HepG2 (cell line): ENCODE measurements around the gene ADAMTS13. TPM values are rescaled to one million over a fixed set of nuclear protein-coding genes. Genes with fewer than 3 reads are reported as not detected.

Experiments used
- ARHGAP35 ChIP-seq: sonication (generic); formaldehyde crosslinking; IDR thresholded peaks from 2 replicates; pipeline ENCODE4 v1.9.0; 2022; ENCODE audit warnings: mild to moderate bottlenecking, inconsistent platforms, moderate library complexity, missing genetic modification reagents, borderline replicate concordance
- CENPT ChIP-seq: sonication (generic); formaldehyde crosslinking; IDR thresholded peaks from 2 replicates; pipeline ENCODE4 v1.8.0; 2022; ENCODE audit warnings: low read depth, mild to moderate bottlenecking, moderate library complexity, missing genetic modification reagents
- CSRNP2 ChIP-seq: sonication (generic); formaldehyde crosslinking; conservative IDR thresholded peaks from 2 replicates; pipeline ENCODE4 v1.8.0; 2022; ENCODE audit warnings: low read depth, missing genetic modification reagents
- DPF2 ChIP-seq: sonication (generic); formaldehyde crosslinking; IDR thresholded peaks from 2 replicates; pipeline ENCODE4 v1.4.0; 2020; ENCODE audit warnings: mild to moderate bottlenecking, low read depth, missing genetic modification reagents, borderline replicate concordance
- EEA1 ChIP-seq: sonication (generic); formaldehyde crosslinking; IDR thresholded peaks from 2 replicates; pipeline ENCODE4 v1.5.1; 2020; ENCODE audit warnings: mild to moderate bottlenecking, missing genetic modification reagents, borderline replicate concordance
- HIVEP1 ChIP-seq: sonication (generic); formaldehyde crosslinking; IDR thresholded peaks from 2 replicates; pipeline ENCODE4 v1.4.0; 2020; ENCODE audit warnings: mild to moderate bottlenecking, missing genetic modification reagents
- HNF4A ChIP-seq: sonication (generic); formaldehyde crosslinking; IDR thresholded peaks from 2 replicates; pipeline ENCODE4 v1.4.0; 2020; ENCODE audit warnings: missing genetic modification reagents
- JUNB ChIP-seq: sonication (generic); formaldehyde crosslinking; IDR thresholded peaks from 2 replicates; pipeline ENCODE4 v1.8.0; 2022; ENCODE audit warnings: missing genetic modification reagents, mild to moderate bottlenecking, borderline replicate concordance
- KDM2A ChIP-seq: sonication (generic); formaldehyde crosslinking; IDR thresholded peaks from 2 replicates; pipeline ENCODE4 v1.4.0; 2020; ENCODE audit warnings: low read depth, missing genetic modification reagents, borderline replicate concordance
- KDM5A ChIP-seq: fragments of 200-600 bp; sonication (generic); IDR thresholded peaks from 2 replicates; pipeline ENCODE4 v1.7.0; 2018; ENCODE audit warnings: antibody characterized with exemption, mild to moderate bottlenecking, low read length, borderline replicate concordance
- KLF6 ChIP-seq: IDR thresholded peaks from 2 replicates; pipeline ENCODE4 v1.8.0; 2016; ENCODE audit warnings: missing biosample characterization, missing genetic modification reagents
- MAZ ChIP-seq, 2 experiments: sonication (generic) in 1 of 2; formaldehyde crosslinking in 1 of 2; IDR thresholded peaks; 2 replicates each; pipeline versions ENCODE4 v1.5.0 to v1.6.1; 2012 to 2020; ENCODE audit warnings: low read depth in 2 of 2, mild to moderate bottlenecking in 2 of 2, borderline replicate concordance in 1 of 2, improper control_type of control experiment in 1 of 2, low read length in 1 of 2, missing genetic modification reagents in 1 of 2, moderate library complexity in 1 of 2
- MTA1 ChIP-seq: sonication (generic); formaldehyde crosslinking; IDR thresholded peaks from 2 replicates; pipeline ENCODE4 v1.4.0; 2020; ENCODE audit warnings: missing genetic modification reagents, mild to moderate bottlenecking, borderline replicate concordance
- NFIB ChIP-seq: sonication (generic); formaldehyde crosslinking; IDR thresholded peaks from 2 replicates; pipeline ENCODE4 v1.9.0; 2021; ENCODE audit warnings: missing genetic modification reagents, mild to moderate bottlenecking, borderline replicate concordance
- NR2F6 ChIP-seq, 2 experiments: IDR thresholded peaks; 2 replicates each; pipeline ENCODE4 v1.6.1; 2016; ENCODE audit warnings: antibody characterized with exemption in 1 of 2, mild to moderate bottlenecking in 1 of 2
- PRMT3 ChIP-seq: sonication (generic); formaldehyde crosslinking; IDR thresholded peaks from 2 replicates; pipeline ENCODE4 v1.8.1; 2022; ENCODE audit warnings: low read depth, mild to moderate bottlenecking, moderate library complexity, missing genetic modification reagents, borderline replicate concordance
- RORA ChIP-seq: sonication (generic); formaldehyde crosslinking; IDR thresholded peaks from 2 replicates; pipeline ENCODE4 v1.5.0; 2020; ENCODE audit warnings: mild to moderate bottlenecking, missing genetic modification reagents, moderate library complexity
- ZMYM4 ChIP-seq: sonication (generic); formaldehyde crosslinking; IDR thresholded peaks from 2 replicates; pipeline ENCODE4 v1.8.1; 2023; ENCODE audit warnings: mild to moderate bottlenecking, missing genetic modification reagents
- ZNF143 ChIP-seq: sonication (generic); formaldehyde crosslinking; IDR thresholded peaks from 2 replicates; pipeline ENCODE4 v1.4.0; 2020; ENCODE audit warnings: missing genetic modification reagents
- ZNF24 ChIP-seq: fragments of 450-650 bp; IDR thresholded peaks from 2 replicates; pipeline ENCODE4 v1.6.1; 2017; ENCODE audit warnings: antibody characterized with exemption, mild to moderate bottlenecking
- ZNF343 ChIP-seq: sonication (generic); formaldehyde crosslinking; IDR thresholded peaks from 2 replicates; pipeline ENCODE4 v1.4.0; 2020; ENCODE audit warnings: mild to moderate bottlenecking, missing genetic modification reagents
- ZNF484 ChIP-seq: sonication (generic); formaldehyde crosslinking; IDR thresholded peaks from 2 replicates; pipeline ENCODE4 v1.5.1; 2020; ENCODE audit warnings: mild to moderate bottlenecking, low read depth, missing genetic modification reagents, borderline replicate concordance
- ZNF546 ChIP-seq: sonication (generic); formaldehyde crosslinking; conservative IDR thresholded peaks from 2 replicates; pipeline ENCODE4 v1.8.1; 2023; ENCODE audit warnings: mild to moderate bottlenecking, missing genetic modification reagents
- ZNF547 ChIP-seq: sonication (generic); formaldehyde crosslinking; IDR thresholded peaks from 2 replicates; pipeline ENCODE4 v1.5.1; 2020; ENCODE audit warnings: mild to moderate bottlenecking, missing genetic modification reagents
- ZNF766 ChIP-seq: sonication (generic); formaldehyde crosslinking; IDR thresholded peaks from 2 replicates; pipeline ENCODE4 v1.5.0; 2020; ENCODE audit warnings: missing genetic modification reagents, borderline replicate concordance
- ZNF781 ChIP-seq: sonication (generic); formaldehyde crosslinking; IDR thresholded peaks from 2 replicates; pipeline ENCODE4 v1.5.1; 2020; ENCODE audit warnings: borderline replicate concordance, mild to moderate bottlenecking, missing genetic modification reagents; ENCODE audit errors: not compliant biosample characterization
- polyA plus RNA-seq, 8 experiments: library from polyadenylated mRNA; depleted of rRNA in 3 of 8; stranded (reverse) in 7 of 8; unstranded in 1 of 8; fragments of >200 nt; fragmentation: Illumina TruSeq in 4 of 8; extraction: Trizol in 4 of 8; gene quantifications; 2 replicates each; pipeline versions ENCODE4 v1.2.1 to v1.2.3, GENCODE V29; 2011 to 2016; ENCODE audit warnings: low read depth in 4 of 8, missing spikeins in 1 of 8, mixed read lengths in 1 of 8; ENCODE audit not compliant: insufficient read depth in 1 of 8
- total RNA-seq, 5 experiments: library from RNA; depleted of rRNA; stranded (reverse); fragments of >200 nt; fragmentation: Illumina TruSeq; extraction: Trizol; gene quantifications; 2 replicates each; pipeline ENCODE4 v1.2.3, GENCODE V29; 2016; ENCODE audit warnings: low read depth in 1 of 5
- TF ChIP-seq, protein P1 (sequence below): conservative IDR thresholded peaks from 2 replicates; pipeline ENCODE4 v1.6.1; 2018; ENCODE audit warnings: missing genetic modification reagents

The ADAMTS13 gene
- total and polyA plus RNA-seq, 2 of the 13 experiments (the other 11 are each of a cell fraction or from before 2014, with no cell fraction given), result 0.91 to 4.5 TPM

GRCh38 chr9:133375116-133375723, 46.9 kb upstream of the ADAMTS13 start (continued):
- TF ChIP-seq ZNF484 (no peak), PRMT3 (CRISPR knock-in tag) (no peak), ZMYM4 (CRISPR knock-in tag) (peak; percentile 51; the same call in 1 of the 2 replicates), MAZ (IDR thresholded peaks at IDR 0.05; ENCODE audit: borderline replicate concordance, low read depth, low read length) (no peak), MAZ (CRISPR knock-in tag; IDR thresholded peaks at IDR 0.05; ENCODE audit: low read depth) (0 out of 2 replicates have a peak, but pooled peaks have one; percentile 53), EEA1 (CRISPR knock-in tag) (no peak), MTA1 (CRISPR knock-in tag) (no peak), DPF2 (CRISPR knock-in tag) (no peak), KDM2A (CRISPR knock-in tag) (0 out of 2 replicates have a peak, but pooled peaks have one; percentile 12), CENPT (CRISPR knock-in tag) (no peak), ZNF343 (CRISPR knock-in tag) (no peak), HIVEP1 (CRISPR knock-in tag) (no peak), NFIB (no peak), KLF6 (CRISPR knock-in tag) (no peak), KDM5A (peak; percentile 74; the same call in 1 of the 2 replicates), NR2F6 (IDR thresholded peaks at IDR 0.05) (no peak), NR2F6 (CRISPR knock-in tag; IDR thresholded peaks at IDR 0.05) (0 out of 2 replicates have a peak, but pooled peaks have one; percentile 9), ARHGAP35 (no peak), JUNB (no peak), ZNF143 (CRISPR knock-in tag) (peak; percentile 23; the same call in 1 of the 2 replicates), ZNF766 (CRISPR knock-in tag) (0 out of 2 replicates have a peak, but pooled peaks have one; percentile 30), RORA (no peak), HNF4A (peak; percentile 92), CSRNP2 (CRISPR knock-in tag) (no peak), ZNF781 (CRISPR knock-in tag) (no peak), ZNF24 (no peak), ZNF546 (CRISPR knock-in tag) (no peak), ZNF547 (CRISPR knock-in tag) (no peak)
- TF ChIP-seq, protein P1, sequence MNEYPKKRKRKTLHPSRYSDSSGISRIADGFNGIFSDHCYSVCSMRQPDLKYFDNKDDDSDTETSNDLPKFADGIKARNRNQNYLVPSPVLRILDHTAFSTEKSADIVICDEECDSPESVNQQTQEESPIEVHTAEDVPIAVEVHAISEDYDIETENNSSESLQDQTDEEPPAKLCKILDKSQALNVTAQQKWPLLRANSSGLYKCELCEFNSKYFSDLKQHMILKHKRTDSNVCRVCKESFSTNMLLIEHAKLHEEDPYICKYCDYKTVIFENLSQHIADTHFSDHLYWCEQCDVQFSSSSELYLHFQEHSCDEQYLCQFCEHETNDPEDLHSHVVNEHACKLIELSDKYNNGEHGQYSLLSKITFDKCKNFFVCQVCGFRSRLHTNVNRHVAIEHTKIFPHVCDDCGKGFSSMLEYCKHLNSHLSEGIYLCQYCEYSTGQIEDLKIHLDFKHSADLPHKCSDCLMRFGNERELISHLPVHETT (CRISPR knock-in tag), result no peak
